Posterior cingulate gyrus (tissue), 11 donors: ENCODE measurements around the gene ZBTB22.
"Not testable (repeated sequence)": the region's sequence is repeated elsewhere in the genome, so short reads cannot be mapped to it uniquely, and the experiment has no call there.

Source experiments
- DNase-seq, 10 donors: peaks; one replicate each; pipeline versions ENCODE4 v3.0.0 to v3.0.0-alpha.2; 2020 to 2021; ENCODE audit warnings: mixed read lengths in 3 of 10
- intact Hi-C: fragments of 100-400 bp; cut with DNase I; formaldehyde crosslinking; loops from one replicate; pipeline ENCODE4 v1.15.1; 2023

The ZBTB22 gene

GRCh38 chr6:33286946-33287914 lies 30.3 kb downstream of the ZBTB22 start:
- DNase-seq, result no peak
- intact Hi-C loops, result no loop called here

DNA sequence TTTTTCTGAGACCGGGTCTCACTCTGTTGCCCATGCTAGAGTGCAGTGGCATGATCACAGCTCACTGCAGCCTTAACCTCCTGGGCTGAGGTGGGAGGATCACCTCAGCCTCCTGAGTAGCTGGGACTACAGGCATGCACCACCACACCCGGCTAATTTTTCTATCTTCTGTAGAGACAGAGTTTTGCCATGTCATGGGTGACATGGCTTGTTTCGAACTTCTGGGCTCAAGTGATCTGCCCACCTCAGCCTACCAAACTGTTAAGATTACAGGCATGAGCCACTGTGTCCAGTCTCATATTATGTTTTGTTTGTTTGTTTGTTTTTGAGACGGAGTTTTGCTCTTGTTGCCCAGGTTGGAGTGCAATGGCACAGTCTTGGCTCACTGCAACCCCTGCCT lies 32.3 kb downstream of the ZBTB22 start:
- DNase-seq, result peak in 1 of 10 donors; percentile 5
- intact Hi-C loops, result not testable (repeated sequence)

- DNase-seq, result no peak
- intact Hi-C loops, result no loop called here
Measured at GRCh38 chr6:33280539-33280938, 37.0 kb downstream of the ZBTB22 start.

- intact Hi-C loops, result no loop called here
- DNase-seq, result no peak
Measured at GRCh38 chr6:33279971-33280511, 37.5 kb downstream of the ZBTB22 start.

GRCh38 chr6:33279257-33279695 lies 38.3 kb downstream of the ZBTB22 start:
- no peak for DNase-seq
- intact Hi-C loops, result no loop called here

GRCh38 chr6:33278810-33279209 lies 38.7 kb downstream of the ZBTB22 start:
- intact Hi-C loops, result no loop called here
- no peak for DNase-seq

GRCh38 chr6:33278392-33278741 lies 39.2 kb downstream of the ZBTB22 start:
- intact Hi-C loops, result no loop called here
- no peak for DNase-seq

DNA sequence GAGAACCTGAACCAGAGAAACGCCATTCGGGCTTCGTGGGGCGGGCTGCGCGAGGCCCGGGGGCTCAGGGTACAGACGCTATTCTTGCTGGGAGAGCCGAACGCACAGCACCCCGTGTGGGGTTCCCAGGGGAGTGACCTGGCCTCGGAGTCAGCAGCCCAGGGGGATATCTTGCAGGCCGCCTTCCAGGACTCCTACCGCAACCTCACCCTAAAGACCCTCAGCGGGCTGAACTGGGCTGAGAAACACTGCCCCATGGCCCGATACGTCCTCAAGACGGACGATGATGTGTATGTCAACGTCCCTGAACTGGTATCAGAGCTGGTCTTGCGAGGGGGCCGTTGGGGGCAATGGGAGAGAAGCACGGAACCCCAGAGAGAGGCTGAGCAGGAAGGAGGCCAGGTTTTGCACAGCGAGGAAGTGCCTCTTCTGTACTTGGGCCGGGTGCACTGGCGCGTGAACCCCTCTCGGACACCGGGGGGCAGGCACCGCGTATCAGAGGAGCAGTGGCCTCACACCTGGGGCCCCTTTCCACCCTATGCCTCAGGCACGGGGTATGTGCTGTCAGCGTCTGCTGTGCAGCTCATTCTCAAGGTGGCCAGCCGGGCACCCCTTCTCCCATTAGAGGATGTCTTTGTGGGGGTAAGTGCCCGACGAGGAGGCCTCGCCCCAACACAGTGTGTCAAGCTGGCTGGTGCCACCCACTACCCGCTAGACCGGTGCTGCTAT lies 39.7 kb downstream of the ZBTB22 start:
- peak in 3 of 10 donors; percentile 73 to 84 (median 84) for DNase-seq
- intact Hi-C loops, result no loop called here

DNA sequence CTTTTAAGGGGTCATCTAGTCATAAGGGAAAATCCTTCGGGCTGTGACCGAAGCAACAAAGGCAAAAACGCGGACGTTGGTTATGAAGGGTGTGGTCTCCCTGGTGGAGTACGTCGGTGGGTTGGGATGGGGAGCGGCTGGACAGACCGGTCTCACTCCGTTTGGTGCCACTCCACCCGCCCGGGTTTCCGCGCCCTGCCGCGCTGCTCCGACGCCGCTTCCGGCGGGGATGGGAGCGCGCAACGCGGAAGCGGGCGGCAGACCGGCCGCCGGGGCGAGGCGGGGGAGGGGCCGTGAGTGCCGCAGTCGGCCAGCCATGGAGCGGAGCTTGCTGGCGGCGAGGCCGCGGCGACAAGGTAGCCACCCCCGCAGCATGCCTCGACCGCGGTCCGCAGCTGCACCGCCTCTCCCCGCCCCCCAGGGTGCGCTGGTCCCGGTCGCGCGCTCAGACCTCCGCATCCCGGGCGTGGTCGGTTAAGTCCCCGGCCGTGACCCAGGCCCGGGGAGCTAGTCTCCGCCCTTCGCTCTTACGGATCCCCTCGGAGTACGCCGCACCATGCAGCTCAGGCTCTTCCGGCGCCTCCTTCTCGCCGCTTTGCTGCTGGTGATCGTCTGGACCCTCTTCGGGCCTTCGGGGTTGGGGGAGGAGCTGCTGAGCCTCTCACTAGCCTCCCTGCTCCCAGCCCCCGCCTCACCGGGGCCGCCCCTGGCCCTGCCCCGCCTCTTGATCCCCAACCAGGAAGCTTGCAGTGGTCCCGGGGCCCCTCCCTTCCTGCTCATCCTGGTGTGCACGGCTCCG lies 40.5 kb downstream of the ZBTB22 start, which contains the start of gene B3GALT4:
Gene B3GALT4 (plus strand): TSS at position 260 of the 799 bp plus-strand sequence. CDS start 297 bp downstream, at position 557.
- intact Hi-C loops, result no loop called here
- DNase-seq, result peak; percentile 28 to 93 (median 54)

- intact Hi-C loops, result no loop called here
- DNase-seq, result no peak
Measured at GRCh38 chr6:33276581-33276863, 41.0 kb downstream of the ZBTB22 start.

GRCh38 chr6:33275795-33276580 lies 41.6 kb downstream of the ZBTB22 start:
- DNase-seq, result not testable (repeated sequence)

DNA sequence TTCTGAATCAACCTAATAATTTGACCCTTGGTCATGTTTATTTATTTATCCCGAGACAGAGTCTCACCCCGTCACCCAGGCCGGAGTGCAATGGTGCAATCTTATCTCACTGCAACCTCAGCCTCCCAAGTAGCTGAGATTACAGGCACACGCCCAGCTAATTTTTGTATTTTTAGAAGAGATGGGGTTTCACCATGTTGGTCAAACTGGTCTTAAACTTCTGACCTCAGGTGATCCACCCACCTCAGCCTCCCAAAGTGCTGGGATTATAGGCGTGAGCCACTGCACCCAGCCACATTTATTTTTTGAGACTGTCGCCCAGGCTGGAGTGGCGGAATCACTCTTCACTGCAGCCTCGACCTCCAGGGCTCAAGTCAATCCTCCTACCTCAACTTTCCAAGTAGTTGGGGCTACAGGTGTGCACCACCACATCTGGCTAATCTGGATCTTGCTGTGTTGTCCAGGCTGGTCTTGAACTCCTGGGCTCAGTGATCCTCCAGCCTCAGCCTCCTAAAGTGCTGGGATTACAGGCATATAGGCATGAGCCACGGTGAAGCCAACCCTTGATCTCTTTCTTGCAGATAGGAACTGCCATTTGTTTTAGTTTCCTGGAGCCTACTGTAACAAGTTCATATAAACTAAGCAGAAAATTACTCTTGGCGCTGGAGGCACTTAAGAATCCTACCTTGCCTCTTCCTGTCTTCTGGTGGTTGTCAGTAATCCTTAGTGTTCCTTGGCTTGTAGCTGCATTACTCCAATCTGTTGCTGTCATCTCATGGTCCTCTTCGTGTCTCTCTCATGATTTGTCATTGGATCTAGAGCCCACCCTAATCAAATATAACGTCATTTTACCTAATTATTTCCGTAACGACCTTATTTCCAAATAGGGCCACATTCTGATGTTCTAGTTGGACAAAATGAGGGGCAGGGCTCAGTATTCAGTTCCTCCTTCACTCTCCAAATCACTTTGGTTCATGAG lies 43.3 kb downstream of the ZBTB22 start:
- no peak for DNase-seq
- intact Hi-C loops, result no loop called here

More at GRCh38 chr6:33275795-33276580, 41.6 kb downstream of the ZBTB22 start:
- intact Hi-C loops, result not testable (repeated sequence)

GRCh38 chr6:33273129-33273923 lies 44.2 kb downstream of the ZBTB22 start:
- intact Hi-C loops, result no loop called here
- no peak for DNase-seq

- intact Hi-C loops, result loop anchor here (1.0 kb wide), 1 partner anchor 17 kb away; the partner anchor contains the start of genes PFDN6 and WDR46
Measured at GRCh38 chr6:33272275-33273128, 45.0 kb downstream of the ZBTB22 start.

DNA sequence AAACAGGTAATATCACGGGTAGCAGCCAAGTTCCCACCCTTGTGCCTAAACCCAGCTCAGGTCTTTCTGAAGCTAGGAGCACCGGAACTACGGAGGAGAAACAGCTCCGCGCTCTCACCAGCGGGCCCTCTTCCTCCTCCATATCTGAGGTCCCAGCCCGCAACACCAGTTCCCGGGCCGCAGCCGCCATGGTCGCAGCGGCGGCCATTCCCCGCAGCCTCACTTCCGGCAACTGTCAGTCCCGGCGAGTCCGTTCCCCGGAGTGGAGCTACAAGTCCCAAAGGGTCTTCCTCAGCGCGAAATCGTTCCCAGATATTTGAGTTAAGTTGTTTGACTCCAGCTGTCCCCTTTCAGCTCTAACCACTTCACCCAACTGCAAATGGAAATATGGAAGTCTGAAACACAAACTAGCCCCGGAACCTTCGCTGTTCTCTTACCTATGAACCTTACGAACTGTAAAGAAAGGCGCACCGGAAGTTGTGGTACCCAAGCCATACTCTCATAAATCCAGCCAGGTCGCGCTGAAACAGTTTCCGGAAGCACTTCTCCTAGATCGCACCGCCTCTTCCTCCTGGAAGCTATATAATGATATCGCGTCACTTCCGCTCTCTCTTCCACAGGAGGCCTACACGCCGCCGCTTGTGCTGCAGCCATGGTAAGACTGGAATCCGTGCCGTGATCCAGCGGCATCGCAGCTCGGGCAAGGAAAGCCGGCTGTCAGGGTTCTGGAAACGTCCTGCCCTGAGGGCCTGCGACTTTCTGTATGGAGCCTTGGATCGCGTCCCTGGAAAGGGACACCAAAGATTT lies 45.9 kb downstream of the ZBTB22 start, which contains the start of the genes RPS18 and VPS52:
Gene RPS18 (plus strand): TSS at position 608 of the 807 bp plus-strand sequence. CDS start 45 bp downstream, at position 653.
Gene VPS52 (minus strand): TSS at position 409 of the 807 bp plus-strand sequence. CDS start 201 bp downstream, at position 208.
- DNase-seq, result peak; percentile 87 to 98 (median 92)
- intact Hi-C loops, result loop anchor here (1.0 kb wide), 1 partner anchor 18 kb away; the partner anchor contains the start of genes PFDN6 and WDR46

More at GRCh38 chr6:33272275-33273128, 45.0 kb downstream of the ZBTB22 start:
- no peak for DNase-seq
